ENCODE data around the gene RASAL2.

Gene RASAL2

DNA sequence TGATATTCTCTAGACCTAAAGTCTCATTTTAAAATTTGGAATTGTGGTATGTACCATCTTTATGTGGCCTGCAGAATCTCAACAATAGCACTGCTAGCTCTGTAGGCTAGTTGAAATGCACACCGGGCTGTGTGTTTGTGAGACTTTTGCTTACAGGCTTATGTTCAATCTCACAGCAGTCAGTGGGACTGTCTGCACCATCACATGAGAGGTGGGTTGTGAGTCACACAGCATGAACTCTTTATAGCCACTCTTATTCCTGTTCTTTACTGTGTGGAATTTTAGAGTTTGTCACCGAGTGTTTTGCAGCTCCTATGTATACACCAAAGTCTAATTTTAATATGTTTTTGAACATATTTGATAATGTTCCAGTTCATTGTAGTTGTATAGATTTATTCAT is 74.6 kb downstream of the RASAL2 start:
- Histone ChIP-seq H3K36me3 (ENCODE audit: control insufficient read depth, insufficient read depth, low read length) (no peaks in the 10 kb centered on the region), H3K4me3 (replicated peaks; ENCODE audit: low read depth, low read length) (no peak overlapping the region), H3K27me3 (replicated peaks; ENCODE audit: control insufficient read depth, insufficient read depth, low read length) (no peaks in the 10 kb centered on the region)
- no peak for DNase-seq (ENCODE audit: extremely low read depth, insufficient read length)
- TF ChIP-seq, protein P1, sequence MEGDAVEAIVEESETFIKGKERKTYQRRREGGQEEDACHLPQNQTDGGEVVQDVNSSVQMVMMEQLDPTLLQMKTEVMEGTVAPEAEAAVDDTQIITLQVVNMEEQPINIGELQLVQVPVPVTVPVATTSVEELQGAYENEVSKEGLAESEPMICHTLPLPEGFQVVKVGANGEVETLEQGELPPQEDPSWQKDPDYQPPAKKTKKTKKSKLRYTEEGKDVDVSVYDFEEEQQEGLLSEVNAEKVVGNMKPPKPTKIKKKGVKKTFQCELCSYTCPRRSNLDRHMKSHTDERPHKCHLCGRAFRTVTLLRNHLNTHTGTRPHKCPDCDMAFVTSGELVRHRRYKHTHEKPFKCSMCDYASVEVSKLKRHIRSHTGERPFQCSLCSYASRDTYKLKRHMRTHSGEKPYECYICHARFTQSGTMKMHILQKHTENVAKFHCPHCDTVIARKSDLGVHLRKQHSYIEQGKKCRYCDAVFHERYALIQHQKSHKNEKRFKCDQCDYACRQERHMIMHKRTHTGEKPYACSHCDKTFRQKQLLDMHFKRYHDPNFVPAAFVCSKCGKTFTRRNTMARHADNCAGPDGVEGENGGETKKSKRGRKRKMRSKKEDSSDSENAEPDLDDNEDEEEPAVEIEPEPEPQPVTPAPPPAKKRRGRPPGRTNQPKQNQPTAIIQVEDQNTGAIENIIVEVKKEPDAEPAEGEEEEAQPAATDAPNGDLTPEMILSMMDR (IDR thresholded peaks at IDR 0.05; ENCODE audit: insufficient read depth, low read length, poor library complexity, severe bottlenecking): no peak

DNA sequence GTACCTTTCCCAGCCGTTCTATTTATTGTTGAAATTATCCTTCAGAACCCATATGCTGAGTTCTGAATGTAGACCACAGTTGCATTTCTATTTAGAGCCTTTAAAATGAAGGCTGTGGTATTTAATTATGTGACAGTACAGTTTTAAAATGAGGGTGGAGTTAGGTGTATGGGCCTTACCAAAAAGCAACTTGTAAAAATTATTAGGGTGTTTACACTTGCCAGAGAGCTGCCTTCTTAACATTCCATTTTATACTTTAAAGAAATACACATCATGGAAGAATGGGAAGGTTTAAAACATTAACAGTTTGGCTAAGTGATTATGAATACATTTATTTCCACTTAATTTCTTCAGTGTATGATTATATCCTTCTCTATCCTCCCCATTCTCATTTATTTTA is 75.7 kb downstream of the RASAL2 start:
- no peak for DNase-seq (ENCODE audit: extremely low read depth, insufficient read length)
- H3K27me3 ChIP-seq (replicated peaks; ENCODE audit: control insufficient read depth, insufficient read depth, low read length): no peaks in the 10 kb centered on the region
- H3K36me3 ChIP-seq (ENCODE audit: control insufficient read depth, insufficient read depth, low read length): no peaks in the 10 kb centered on the region
- H3K4me3 ChIP-seq (replicated peaks; ENCODE audit: low read depth, low read length): no peak overlapping the region
- TF ChIP-seq, protein P1 (IDR thresholded peaks at IDR 0.05; ENCODE audit: insufficient read depth, low read length, poor library complexity, severe bottlenecking): no peak

DNA sequence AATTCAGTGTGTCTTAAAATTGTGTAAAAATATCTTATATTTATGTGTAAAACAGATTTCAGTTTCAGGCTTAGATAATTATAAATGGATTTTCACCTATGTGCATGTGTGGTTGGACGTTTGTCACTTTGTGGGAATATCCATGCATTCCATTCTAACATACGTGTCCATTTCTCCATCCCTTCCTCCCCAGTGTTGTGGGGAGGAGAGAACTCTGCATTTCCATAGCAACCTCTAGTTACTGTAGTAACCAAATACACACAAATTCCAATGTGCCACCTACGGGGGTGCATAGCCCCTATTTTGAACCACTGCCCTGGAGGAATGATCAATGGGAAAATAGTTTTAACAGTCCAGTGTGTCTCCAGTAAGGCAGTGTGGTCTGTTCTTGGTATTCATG is 79.0 kb downstream of the RASAL2 start:
- no peaks in the 10 kb centered on the region for H3K27me3 ChIP-seq (replicated peaks; ENCODE audit: control insufficient read depth, insufficient read depth, low read length)
- no peak for DNase-seq (ENCODE audit: extremely low read depth, insufficient read length)
- TF ChIP-seq, protein P1 (IDR thresholded peaks at IDR 0.05; ENCODE audit: insufficient read depth, low read length, poor library complexity, severe bottlenecking): no peak
- H3K36me3 ChIP-seq (ENCODE audit: control insufficient read depth, insufficient read depth, low read length): no peaks in the 10 kb centered on the region
- no peak overlapping the region for H3K4me3 ChIP-seq (replicated peaks; ENCODE audit: low read depth, low read length)

DNA sequence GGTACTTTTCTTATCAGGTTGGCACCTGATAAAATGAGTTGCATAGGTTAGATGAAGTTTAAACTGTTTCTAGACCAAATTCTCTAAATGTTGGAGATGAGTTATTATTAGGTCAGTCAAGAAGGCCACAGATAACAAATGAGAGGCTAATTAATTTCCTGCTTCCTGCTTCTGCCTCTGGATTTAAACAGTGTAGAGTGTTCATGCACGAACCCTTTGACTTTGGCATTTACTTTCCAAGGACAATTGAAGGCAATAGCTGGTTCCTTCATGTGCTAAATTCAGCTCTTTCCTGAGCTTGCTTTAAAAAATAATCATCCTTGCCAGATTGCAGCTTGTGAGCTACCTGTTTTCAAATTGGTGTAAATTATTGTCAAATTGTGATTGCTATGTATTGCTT is 80.6 kb downstream of the RASAL2 start:
- Histone ChIP-seq H3K4me3 (replicated peaks; ENCODE audit: low read depth, low read length) (no peak overlapping the region), H3K36me3 (ENCODE audit: control insufficient read depth, insufficient read depth, low read length) (no peaks in the 10 kb centered on the region), H3K27me3 (replicated peaks; ENCODE audit: control insufficient read depth, insufficient read depth, low read length) (no peaks in the 10 kb centered on the region)
- TF ChIP-seq, protein P1 (IDR thresholded peaks at IDR 0.05; ENCODE audit: insufficient read depth, low read length, poor library complexity, severe bottlenecking): no peak
- no peak for DNase-seq (ENCODE audit: extremely low read depth, insufficient read length)

DNA sequence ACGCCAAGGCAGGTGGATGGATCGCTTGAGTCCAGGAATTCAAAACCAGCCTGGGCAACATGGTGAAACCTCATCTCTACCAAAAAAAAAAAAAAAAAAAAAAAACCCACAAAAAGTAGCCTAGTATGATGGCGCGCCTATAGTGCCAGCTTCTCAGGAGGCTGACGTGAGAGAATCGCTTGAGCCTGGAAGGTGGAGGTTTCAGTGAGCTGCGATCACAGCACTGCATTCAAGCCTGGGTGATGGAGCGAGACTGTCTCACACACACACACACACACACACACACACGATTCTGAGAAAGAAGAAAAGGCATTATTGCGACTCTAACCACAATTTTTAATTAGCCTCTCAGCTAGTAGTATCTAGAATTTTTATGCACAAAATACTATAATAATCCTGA is 86.5 kb downstream of the RASAL2 start:
- no peak for DNase-seq (ENCODE audit: extremely low read depth, insufficient read length)
- Histone ChIP-seq H3K36me3 (ENCODE audit: control insufficient read depth, insufficient read depth, low read length) (no peaks in the 10 kb centered on the region), H3K4me3 (replicated peaks; ENCODE audit: low read depth, low read length) (no peak overlapping the region), H3K27me3 (replicated peaks; ENCODE audit: control insufficient read depth, insufficient read depth, low read length) (no peaks in the 10 kb centered on the region)
- TF ChIP-seq, protein P1 (IDR thresholded peaks at IDR 0.05; ENCODE audit: insufficient read depth, low read length, poor library complexity, severe bottlenecking): no peak

DNA sequence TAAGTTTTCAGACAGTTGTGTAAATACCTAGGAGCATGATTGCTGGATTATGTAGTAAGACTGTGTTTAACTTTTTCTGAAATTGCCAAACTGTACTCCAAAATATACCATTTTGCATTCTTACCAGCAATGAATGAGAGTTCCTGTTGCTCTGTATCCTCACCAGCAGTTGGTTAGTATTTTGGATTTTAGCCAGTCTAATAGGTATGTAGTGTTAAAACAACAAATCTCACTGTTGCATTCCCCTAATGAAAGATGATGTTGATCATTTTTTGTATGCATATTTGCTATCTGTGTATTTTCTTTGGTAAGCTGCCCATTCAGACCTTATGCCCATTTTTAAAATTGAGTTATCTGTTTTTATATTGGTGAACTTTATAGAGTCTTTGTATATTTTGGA is 89.9 kb downstream of the RASAL2 start:
- TF ChIP-seq, protein P1 (IDR thresholded peaks at IDR 0.05; ENCODE audit: insufficient read depth, low read length, poor library complexity, severe bottlenecking): no peak
- H3K27me3 ChIP-seq (replicated peaks; ENCODE audit: control insufficient read depth, insufficient read depth, low read length): no peaks in the 10 kb centered on the region

More for the DNA sequence above, 89.9 kb downstream of the RASAL2 start:
- no peaks in the 10 kb centered on the region for H3K36me3 ChIP-seq (ENCODE audit: control insufficient read depth, insufficient read depth, low read length)
- DNase-seq (ENCODE audit: extremely low read depth, insufficient read length): no peak
- H3K4me3 ChIP-seq (replicated peaks; ENCODE audit: low read depth, low read length): no peak overlapping the region
